GM12892 (cell line): ENCODE results near the gene GALNT11. TPM values are rescaled to one million over a fixed set of nuclear protein-coding genes. Genes with fewer than 3 reads are reported as not detected.

Experiments used
- DNase-seq: peaks from one replicate; pipeline ENCODE4 v3.0.0; 2011; ENCODE audit not compliant: insufficient read length
- FAIRE-seq: peaks from 2 replicates; lab custom pipeline; 2011; peaks lifted over from hg19 to GRCh38; lab: Jason Lieb, UNC
- POLR2A ChIP-seq: IDR thresholded peaks from 2 replicates; pipeline ENCODE4 v1.6.1; 2011; ENCODE audit warnings: low read depth, low read length, control low read depth
- POLR2AphosphoS5 ChIP-seq: IDR thresholded peaks from 2 replicates; pipeline ENCODE4 v1.6.1; 2011; ENCODE audit warnings: low read depth, low read length, control low read depth
- TAF1 ChIP-seq: IDR thresholded peaks from 2 replicates; pipeline ENCODE4 v1.6.1; 2011; ENCODE audit warnings: low read depth, mild to moderate bottlenecking, control low read depth, low read length, borderline replicate concordance
- polyA plus RNA-seq: library from polyadenylated mRNA; unstranded; fragments of >200 nt; gene quantifications from one replicate; pipeline ENCODE4 v1.2.1, GENCODE V29; 2012; ENCODE audit warnings: missing spikeins, inconsistent platforms; ENCODE audit not compliant: missing spikeins

GALNT11 gene
- polyA plus RNA-seq: 13.9 TPM

- DNase-seq (peak; percentile 82), FAIRE-seq (peak; percentile 89)
- TF ChIP-seq POLR2AphosphoS5 (0 out of 2 replicates have a peak, but pooled peaks have one; percentile 16), TAF1 (0 out of 2 replicates have a peak, but pooled peaks have one; percentile 16), POLR2A (peak; percentile 76; the same call in 1 of the 2 replicates)
Observed at GRCh38 chr7:152025077-152025936, at the start of gene GALNT11. GALNT11 (plus strand) TSS chr7:152025674; CDS start chr7:152094228, 68,554 bp downstream.

GRCh38 chr7:151978616-151979015 lies 46.9 kb upstream of the GALNT11 start:
- FAIRE-seq (no peak), DNase-seq (no peak)
- TF ChIP-seq POLR2A (no peak), POLR2AphosphoS5 (no peak), TAF1 (no peak)

DNA sequence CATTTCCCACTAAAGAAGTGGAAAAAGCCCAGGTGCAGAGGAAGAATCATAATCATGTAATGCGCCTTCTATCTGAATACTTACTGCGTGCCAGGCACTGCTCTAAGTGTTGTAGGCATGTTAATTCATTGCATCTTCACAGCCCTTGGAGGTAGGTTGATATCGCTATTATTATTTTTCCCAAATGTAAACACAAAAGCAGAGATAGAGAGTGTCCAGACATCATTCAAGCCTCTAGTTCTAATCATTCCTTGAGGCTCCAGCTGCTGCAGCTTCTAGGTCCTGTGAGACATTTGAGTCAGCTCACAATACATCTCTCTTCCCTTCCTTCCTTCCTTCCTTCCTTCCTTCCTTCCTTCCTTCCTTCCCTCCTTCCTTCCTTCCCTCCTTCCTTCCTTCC lies 44.3 kb upstream of the GALNT11 start:
- FAIRE-seq (no peak), DNase-seq (no peak)
- TF ChIP-seq POLR2AphosphoS5 (no peak), POLR2A (no peak), TAF1 (no peak)

DNA sequence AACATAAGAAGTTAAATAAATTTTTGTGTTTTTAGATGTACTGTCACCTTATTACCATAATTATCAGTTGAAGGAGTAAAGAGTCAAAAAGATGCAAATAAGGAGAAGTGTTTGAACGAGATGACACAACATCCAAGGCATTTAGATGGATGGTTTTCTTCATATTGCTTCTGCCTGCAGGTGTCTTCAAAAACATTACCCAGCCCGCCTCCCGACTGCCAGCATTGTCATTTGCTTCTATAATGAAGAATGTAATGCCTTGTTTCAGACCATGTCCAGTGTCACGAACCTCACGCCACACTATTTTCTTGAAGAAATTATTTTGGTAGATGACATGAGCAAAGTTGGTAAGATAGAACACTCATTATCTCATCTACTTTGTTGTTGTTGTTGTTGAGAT lies 42.7 kb upstream of the GALNT11 start:
- FAIRE-seq: no peak
- no peak for DNase-seq
- no peak for TF ChIP-seq TAF1
- TF ChIP-seq POLR2AphosphoS5: no peak
- no peak for TF ChIP-seq POLR2A

DNA sequence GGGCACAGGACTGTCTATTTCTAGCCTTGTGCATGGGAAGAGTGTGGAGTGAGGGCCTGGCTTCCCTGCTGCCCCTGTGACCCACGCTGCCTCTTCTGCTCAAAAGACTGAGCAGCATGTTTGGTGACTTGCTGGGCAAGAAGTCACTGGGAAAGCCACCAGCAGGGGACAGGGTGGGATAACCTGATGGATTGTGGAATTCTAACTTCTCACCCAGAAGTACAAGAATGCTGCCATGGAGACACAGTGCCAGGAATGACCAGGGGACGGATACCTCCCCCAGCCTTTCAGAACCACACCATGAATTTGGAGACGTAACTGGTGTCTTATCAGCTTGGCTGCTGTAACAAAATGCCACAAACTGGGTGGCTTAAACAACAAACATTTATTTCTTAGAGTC lies 40.9 kb upstream of the GALNT11 start:
- DNase-seq: no peak
- TF ChIP-seq POLR2A (no peak), POLR2AphosphoS5 (no peak), TAF1 (no peak)
- FAIRE-seq: no peak

GRCh38 chr7:151987748-151988529 lies 37.5 kb upstream of the GALNT11 start:
- FAIRE-seq (no peak), DNase-seq (no peak)
- no peak for TF ChIP-seq POLR2AphosphoS5
- TF ChIP-seq TAF1: no peak

- DNase-seq: no peak
- FAIRE-seq: no peak
- no peak for TF ChIP-seq POLR2A
- no peak for TF ChIP-seq POLR2AphosphoS5
- no peak for TF ChIP-seq TAF1
Observed at GRCh38 chr7:151992375-151992774, 33.1 kb upstream of the GALNT11 start.

- no peak for TF ChIP-seq POLR2AphosphoS5
- no peak for TF ChIP-seq TAF1
- TF ChIP-seq POLR2A: no peak
- DNase-seq: no peak
- FAIRE-seq: no peak
Observed at GRCh38 chr7:151993977-151994676, 31.3 kb upstream of the GALNT11 start.

- FAIRE-seq: no peak
- TF ChIP-seq TAF1: no peak
- TF ChIP-seq POLR2AphosphoS5: no peak
- no peak for TF ChIP-seq POLR2A
- DNase-seq: no peak
Observed at GRCh38 chr7:151999424-152000090, 25.9 kb upstream of the GALNT11 start.

GRCh38 chr7:152000191-152000590 lies 25.3 kb upstream of the GALNT11 start:
- no peak for DNase-seq
- no peak for FAIRE-seq
- no peak for TF ChIP-seq POLR2A
- no peak for TF ChIP-seq POLR2AphosphoS5
- TF ChIP-seq TAF1: no peak
